Skeletal muscle cell (primary cell): Measurements from ENCODE around the gene STEAP1B.
A peak's percentile ranks its signal among the peaks of the same experiment; 100 is the strongest.
"Not testable (repeated sequence)": the region's sequence is repeated elsewhere in the genome, so short reads cannot be mapped to it uniquely, and the experiment has no call there.

Source experiments
- DNase-seq: peaks from one replicate; pipeline ENCODE4 v3.0.0-alpha.2; 2010; ENCODE audit warnings: low read depth
- H3K4me3 ChIP-seq: 2 replicates; pipeline ENCODE4 v1.5.1; 2011; ENCODE audit warnings: low read depth, mild to moderate bottlenecking, control low read depth, low read length, moderate library complexity

Gene STEAP1B

GRCh38 chr7:22441157-22441556 lies 58.8 kb downstream of the STEAP1B start:
- DNase-seq: no peak
- H3K4me3 ChIP-seq: no peak overlapping the region

GRCh38 chr7:22438994-22439393 lies 61.0 kb downstream of the STEAP1B start:
- DNase-seq: no peak

GRCh38 chr7:22436552-22436951 lies 63.4 kb downstream of the STEAP1B start:
- H3K4me3 ChIP-seq, DNase-seq: not testable (repeated sequence)

More at GRCh38 chr7:22438994-22439393, 61.0 kb downstream of the STEAP1B start:
- H3K4me3 ChIP-seq: no peak overlapping the region

- no peak for DNase-seq
- H3K4me3 ChIP-seq: no peak overlapping the region
Measured at GRCh38 chr7:22435720-22436119, 64.3 kb downstream of the STEAP1B start.

GRCh38 chr7:22435105-22435504 lies 64.9 kb downstream of the STEAP1B start:
- no peak for DNase-seq
- no peak overlapping the region for H3K4me3 ChIP-seq

- DNase-seq: peak; percentile 67
- H3K4me3 ChIP-seq: no peak overlapping the region
Measured at GRCh38 chr7:22433710-22434460, 66.1 kb downstream of the STEAP1B start.

- DNase-seq, H3K4me3 ChIP-seq: not testable (repeated sequence)
Measured at GRCh38 chr7:22433165-22433700, 66.8 kb downstream of the STEAP1B start.

GRCh38 chr7:22432203-22432718 lies 67.7 kb downstream of the STEAP1B start:
- H3K4me3 ChIP-seq: no peak overlapping the region
- DNase-seq: no peak

- H3K4me3 ChIP-seq: no peak overlapping the region
- DNase-seq: peak; percentile 92
Measured at GRCh38 chr7:22430457-22430856, 69.5 kb downstream of the STEAP1B start.

GRCh38 chr7:22429386-22429785 lies 70.6 kb downstream of the STEAP1B start:
- peak; percentile 51 for DNase-seq
- no peak overlapping the region for H3K4me3 ChIP-seq

GRCh38 chr7:22427855-22428254 lies 72.1 kb downstream of the STEAP1B start:
- no peak for DNase-seq
- H3K4me3 ChIP-seq: no peak overlapping the region

- no peak overlapping the region for H3K4me3 ChIP-seq
- DNase-seq: no peak
Measured at GRCh38 chr7:22427104-22427503, 72.9 kb downstream of the STEAP1B start.

- no peak overlapping the region for H3K4me3 ChIP-seq
- DNase-seq: no peak
Measured at GRCh38 chr7:22426463-22427094, 73.4 kb downstream of the STEAP1B start.

- no peak for DNase-seq
- no peak overlapping the region for H3K4me3 ChIP-seq
Measured at GRCh38 chr7:22425361-22425760, 74.6 kb downstream of the STEAP1B start.

- H3K4me3 ChIP-seq: no peak overlapping the region
- no peak for DNase-seq
Measured at GRCh38 chr7:22422831-22423615, 77.0 kb downstream of the STEAP1B start.

GRCh38 chr7:22420973-22421635 lies 78.9 kb downstream of the STEAP1B start:
- H3K4me3 ChIP-seq: no peak overlapping the region
- DNase-seq: no peak

GRCh38 chr7:22420008-22420407 lies 80.0 kb downstream of the STEAP1B start:
- DNase-seq: no peak
- H3K4me3 ChIP-seq: no peak overlapping the region

- DNase-seq: no peak
- H3K4me3 ChIP-seq: no peak overlapping the region
Measured at GRCh38 chr7:22419488-22419887, 80.5 kb downstream of the STEAP1B start.
